ENCODE results near the gene MORF4L1. TPM values are rescaled to one million over a fixed set of nuclear protein-coding genes. Genes with fewer than 3 reads are reported as not detected.

The MORF4L1 gene
- total and polyA plus RNA-seq, 10 of the 15 experiments (the other 5 are each of a cell fraction or from before 2014, with no cell fraction given): 113 to 636 (median 229) TPM

- peak in 1 of 2 experiments; percentile 67; a peak in 1 of 4 replicates for TF ChIP-seq ETV6 (conservative IDR thresholded peaks at IDR 0.05 in 1 of 2, IDR thresholded peaks at IDR 0.05 in 1 of 2; ENCODE audit: borderline replicate concordance in 1 of 2, low read depth in 1 of 2)
- TF ChIP-seq BMI1 (IDR thresholded peaks at IDR 0.05; ENCODE audit: borderline replicate concordance): peak; percentile 50
- TF ChIP-seq NKRF (conservative IDR thresholded peaks at IDR 0.05): peak; percentile 38; the same call in 1 of the 2 replicates
- TF ChIP-seq FOXM1 (IDR thresholded peaks at IDR 0.05; ENCODE audit: low read depth, low read length): peak; percentile 89
- TF ChIP-seq ZBTB33 (IDR thresholded peaks at IDR 0.05): no peak
- TF ChIP-seq STAT3 (IDR thresholded peaks at IDR 0.05; ENCODE audit: low read depth, low read length): 0 out of 2 replicates have a peak, but pooled peaks have one; percentile 14
- TF ChIP-seq KLF5 (IDR thresholded peaks at IDR 0.05; ENCODE audit: partially characterized antibody): no peak
- peak; percentile 98 for TF ChIP-seq NR2F1 (conservative IDR thresholded peaks at IDR 0.05)
- TF ChIP-seq E2F8 (IDR thresholded peaks at IDR 0.05; ENCODE audit: low read depth, partially characterized antibody): no peak
- no peak for TF ChIP-seq KAT2A (conservative IDR thresholded peaks at IDR 0.05; ENCODE audit: control insufficient read depth, low read depth, low read length)
- peak; percentile 23; the same call in 1 of the 2 replicates for TF ChIP-seq ZBTB40 (IDR thresholded peaks at IDR 0.05; ENCODE audit: borderline replicate concordance)
- TF ChIP-seq RAD21 (IDR thresholded peaks at IDR 0.05; ENCODE audit: insufficient read depth, low read depth, low read length): peak; percentile 17; the same call in 1 of the 2 replicates
- no peak for TF ChIP-seq RCOR1 (conservative IDR thresholded peaks at IDR 0.05; ENCODE audit: low read depth, low read length)
- no peak for TF ChIP-seq IRF3 (IDR thresholded peaks at IDR 0.05)
- no peak for TF ChIP-seq SUZ12 (IDR thresholded peaks at IDR 0.05; ENCODE audit: unreplicated experiment)
Measured at GRCh38 chr15:78938658-78939488, 66.2 kb downstream of the MORF4L1 start (continued).

Measured in GM12878 (cell line).